Esophagus muscularis mucosa (tissue), 4 donors: ENCODE data around the gene MARK1. TPM values are rescaled to one million over a fixed set of nuclear protein-coding genes. Genes with fewer than 3 reads are reported as not detected.

Experiments used
- DNase-seq: peaks from one replicate; pipeline ENCODE4 v3.0.0-alpha.2; 2017; ENCODE audit errors: extremely low spot score
- H3K27ac ChIP-seq, 4 donors: fragments of 200-600 bp; sonication (generic); replicated peaks in 1 of 4; 1 replicate in 3 of 4; 2 replicates in 1 of 4; pipeline ENCODE4 v1.5.1; 2016 to 2019; ENCODE audit warnings: mild to moderate bottlenecking in 1 of 4
- H3K27me3 ChIP-seq, 4 donors: fragments of 200-600 bp; sonication (generic); one replicate each; pipeline versions ENCODE4 v1.5.1 to v1.6.0; 2016 to 2019
- H3K36me3 ChIP-seq, 4 donors: fragments of 200-600 bp; sonication (generic); one replicate each; pipeline ENCODE4 v1.5.1; 2016 to 2019
- H3K4me1 ChIP-seq, 4 donors: fragments of 200-600 bp; sonication (generic); one replicate each; pipeline ENCODE4 v1.5.1; 2016 to 2019
- H3K4me3 ChIP-seq, 4 donors: fragments of 200-600 bp; sonication (generic); 1 replicate in 2 of 4; 2 replicates in 2 of 4; pipeline ENCODE4 v1.5.1; 2016 to 2019; ENCODE audit warnings: mild to moderate bottlenecking in 4 of 4, moderate library complexity in 1 of 4
- H3K9me3 ChIP-seq, 4 donors: fragments of 200-600 bp; sonication (generic); 1 replicate in 3 of 4; 2 replicates in 1 of 4; pipeline ENCODE4 v1.5.1; 2016 to 2019
- EP300 ChIP-seq: sonication (generic); formaldehyde crosslinking; IDR thresholded peaks from one replicate; pipeline ENCODE4 v1.6.1; 2017; ENCODE audit warnings: antibody characterized with exemption
- POLR2A ChIP-seq: fragments of 450-650 bp; IDR thresholded peaks from one replicate; pipeline ENCODE4 v1.6.1; 2017; ENCODE audit warnings: antibody characterized with exemption, moderate library complexity, mild to moderate bottlenecking, low read depth
- POLR2AphosphoS5 ChIP-seq, 2 donors: sonication (generic); formaldehyde crosslinking; IDR thresholded peaks; one replicate each; pipeline ENCODE4 v1.6.1; 2017; ENCODE audit warnings: antibody characterized with exemption in 2 of 2
- WGBS: methylation state at CpG from one replicate; pipeline ENCODE4 v1.1.5; 2018; 5-methylcytosine and 5-hydroxymethylcytosine counted together
- intact Hi-C: fragments of 100-400 bp; cut with DNase I; formaldehyde crosslinking; loops from one replicate; pipeline ENCODE4 v1.15.1; 2023
- total RNA-seq, 4 donors: library from RNA; depleted of rRNA; stranded (reverse); fragments of >200 nt; gene quantifications; one replicate each; pipeline versions ENCODE4 v1.1.0 to v1.2.1, GENCODE V29; 2016
- TF ChIP-seq, protein P1 (sequence below), 3 experiments: fragments of 200-600 bp in 2 of 3; fragments of 450-650 bp in 1 of 3; sonication (generic) in 2 of 3; IDR thresholded peaks; one replicate each; pipeline ENCODE4 v1.5.1; 2017 to 2019; ENCODE audit warnings: antibody characterized with exemption in 3 of 3, mild to moderate bottlenecking in 2 of 3, moderate library complexity in 1 of 3

The MARK1 gene
- total RNA-seq, 4 donors from 2014 or later: 16.7 to 24.4 (median 17.6) TPM

DNA sequence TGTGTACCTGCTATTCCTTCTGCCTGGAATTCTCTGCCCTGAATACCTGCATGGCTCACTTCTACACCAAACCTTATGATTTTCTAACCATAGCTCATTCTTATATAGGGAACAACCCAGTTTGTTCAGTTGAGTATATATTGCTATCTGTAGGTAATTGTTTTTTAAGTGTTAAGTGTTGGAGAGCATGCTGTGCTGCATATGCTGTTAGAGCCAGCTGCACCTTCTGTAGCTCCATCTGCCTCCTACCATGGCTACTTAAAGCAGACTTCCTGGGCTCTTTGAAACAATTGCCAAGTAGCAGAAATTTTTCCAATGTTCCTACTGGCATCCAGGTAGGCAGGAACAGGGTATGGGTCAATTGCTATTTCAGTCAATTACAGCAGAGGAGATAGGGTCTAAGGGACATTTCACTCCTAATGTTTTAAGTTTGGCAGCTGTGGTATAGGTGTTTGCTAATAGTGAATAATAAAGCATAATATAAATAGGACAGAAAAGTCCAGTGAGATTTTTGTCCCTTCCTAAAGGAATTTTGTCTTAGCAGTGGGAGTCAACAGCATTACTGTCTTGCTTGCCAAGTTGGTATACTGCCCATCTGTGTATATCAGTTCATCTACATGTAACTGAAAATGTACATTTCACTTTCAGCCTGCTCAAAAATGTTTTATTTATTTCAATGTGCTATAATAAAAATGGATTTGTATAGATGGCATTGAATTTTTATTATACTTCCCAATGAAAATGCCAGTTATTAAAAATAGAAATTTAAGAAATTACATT, 128.2 kb downstream of the MARK1 start:
- Histone ChIP-seq H3K27me3 (no peaks in the 10 kb centered on the region), H3K27ac (no peak overlapping the region), H3K4me3 (no peak overlapping the region), H3K9me3 (no peaks in the 10 kb centered on the region), H3K4me1 (no peaks in the 10 kb centered on the region), H3K36me3 (peaks cover 0 to 59% (median 13%) of the 10 kb centered on the region in 4 donors)
- no peak for DNase-seq
- intact Hi-C loops: no loop called here
- no peak for TF ChIP-seq EP300
- TF ChIP-seq, protein P1, sequence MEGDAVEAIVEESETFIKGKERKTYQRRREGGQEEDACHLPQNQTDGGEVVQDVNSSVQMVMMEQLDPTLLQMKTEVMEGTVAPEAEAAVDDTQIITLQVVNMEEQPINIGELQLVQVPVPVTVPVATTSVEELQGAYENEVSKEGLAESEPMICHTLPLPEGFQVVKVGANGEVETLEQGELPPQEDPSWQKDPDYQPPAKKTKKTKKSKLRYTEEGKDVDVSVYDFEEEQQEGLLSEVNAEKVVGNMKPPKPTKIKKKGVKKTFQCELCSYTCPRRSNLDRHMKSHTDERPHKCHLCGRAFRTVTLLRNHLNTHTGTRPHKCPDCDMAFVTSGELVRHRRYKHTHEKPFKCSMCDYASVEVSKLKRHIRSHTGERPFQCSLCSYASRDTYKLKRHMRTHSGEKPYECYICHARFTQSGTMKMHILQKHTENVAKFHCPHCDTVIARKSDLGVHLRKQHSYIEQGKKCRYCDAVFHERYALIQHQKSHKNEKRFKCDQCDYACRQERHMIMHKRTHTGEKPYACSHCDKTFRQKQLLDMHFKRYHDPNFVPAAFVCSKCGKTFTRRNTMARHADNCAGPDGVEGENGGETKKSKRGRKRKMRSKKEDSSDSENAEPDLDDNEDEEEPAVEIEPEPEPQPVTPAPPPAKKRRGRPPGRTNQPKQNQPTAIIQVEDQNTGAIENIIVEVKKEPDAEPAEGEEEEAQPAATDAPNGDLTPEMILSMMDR (IDR thresholded peaks at IDR 0.05): no peak
- no peak for TF ChIP-seq POLR2A
- TF ChIP-seq POLR2AphosphoS5 (IDR thresholded peaks at IDR 0.05): no peak

- Histone ChIP-seq H3K4me1 (no peaks in the 10 kb centered on the region), H3K9me3 (peaks cover 0 to 9% (median 6%) of the 10 kb centered on the region in 4 donors), H3K27ac (no peak overlapping the region), H3K36me3 (peaks cover 0 to 11% (median 4%) of the 10 kb centered on the region in 4 donors), H3K27me3 (no peaks in the 10 kb centered on the region), H3K4me3 (no peak overlapping the region)
- TF ChIP-seq EP300: no peak
- TF ChIP-seq, protein P1 (IDR thresholded peaks at IDR 0.05): no peak
- TF ChIP-seq POLR2AphosphoS5 (IDR thresholded peaks at IDR 0.05): no peak
- TF ChIP-seq POLR2A: no peak
- whole genome bisulfite sequencing: 92% methylated on average over 3 of the region's 3 CpGs
- DNase-seq: no peak
- intact Hi-C loops: no loop called here
Observed at GRCh38 chr1:220666349-220666748, 138.4 kb downstream of the MARK1 start.

GRCh38 chr1:220669005-220669404, 141.1 kb downstream of the MARK1 start:
- no peaks in the 10 kb centered on the region for H3K27me3 ChIP-seq
- 70% methylated on average over 1 of the region's 1 CpG for WGBS
- TF ChIP-seq, protein P1 (IDR thresholded peaks at IDR 0.05): no peak
- TF ChIP-seq POLR2AphosphoS5 (IDR thresholded peaks at IDR 0.05) (no peak), POLR2A (no peak), EP300 (no peak)
- DNase-seq: no peak
- intact Hi-C loops: no loop called here
- peaks cover 0 to 9% (median 6%) of the 10 kb centered on the region in 4 donors for H3K9me3 ChIP-seq
- no peak overlapping the region for H3K27ac ChIP-seq
- H3K4me3 ChIP-seq: no peak overlapping the region
- no peaks in the 10 kb centered on the region for H3K36me3 ChIP-seq
- H3K4me1 ChIP-seq: no peaks in the 10 kb centered on the region

DNA sequence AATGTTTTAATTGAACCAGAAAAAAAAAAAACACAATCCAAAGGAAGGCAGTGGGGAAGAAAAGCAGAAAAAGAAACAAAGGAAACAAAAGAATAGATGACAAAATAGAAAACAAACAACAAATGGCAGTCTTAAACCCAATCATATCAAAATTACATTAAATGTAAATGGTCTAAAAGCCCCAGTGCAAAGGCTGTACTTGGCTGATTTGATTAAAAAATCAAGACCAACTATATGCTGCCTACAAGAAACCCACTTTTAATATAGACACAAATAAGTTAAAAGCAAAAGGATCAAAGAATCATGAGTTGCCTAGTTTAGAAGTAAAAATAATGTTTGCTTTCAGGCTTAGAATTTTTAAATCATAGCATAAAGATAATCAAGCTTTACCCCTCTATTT, 142.4 kb downstream of the MARK1 start:
- Histone ChIP-seq H3K27me3 (no peaks in the 10 kb centered on the region), H3K36me3 (no peaks in the 10 kb centered on the region), H3K9me3 (peaks cover 0 to 9% (median 6%) of the 10 kb centered on the region in 4 donors), H3K27ac (no peak overlapping the region), H3K4me1 (no peaks in the 10 kb centered on the region), H3K4me3 (no peak overlapping the region)
- no peak for DNase-seq
- intact Hi-C loops: no loop called here
- TF ChIP-seq POLR2AphosphoS5 (IDR thresholded peaks at IDR 0.05): no peak
- no peak for TF ChIP-seq EP300
- no peak for TF ChIP-seq POLR2A
- TF ChIP-seq, protein P1 (IDR thresholded peaks at IDR 0.05): no peak
